ENCODE data around the gene PABPC5. TPM values are rescaled to one million over a fixed set of nuclear protein-coding genes. Genes with fewer than 3 reads are reported as not detected.

PABPC5 gene
- not detected in 2 replicates for total RNA-seq (2022)
- Bru-seq, nascent RNA, result not detected
- percentile 13 among the genes with signal in this experiment for BruChase-seq, experiment 1, labeled RNA remaining after a 2-hour chase
- not detected for BruChase-seq, experiment 2, labeled RNA remaining after a 6-hour chase
- long read RNA-seq, result 0 reads

DNA sequence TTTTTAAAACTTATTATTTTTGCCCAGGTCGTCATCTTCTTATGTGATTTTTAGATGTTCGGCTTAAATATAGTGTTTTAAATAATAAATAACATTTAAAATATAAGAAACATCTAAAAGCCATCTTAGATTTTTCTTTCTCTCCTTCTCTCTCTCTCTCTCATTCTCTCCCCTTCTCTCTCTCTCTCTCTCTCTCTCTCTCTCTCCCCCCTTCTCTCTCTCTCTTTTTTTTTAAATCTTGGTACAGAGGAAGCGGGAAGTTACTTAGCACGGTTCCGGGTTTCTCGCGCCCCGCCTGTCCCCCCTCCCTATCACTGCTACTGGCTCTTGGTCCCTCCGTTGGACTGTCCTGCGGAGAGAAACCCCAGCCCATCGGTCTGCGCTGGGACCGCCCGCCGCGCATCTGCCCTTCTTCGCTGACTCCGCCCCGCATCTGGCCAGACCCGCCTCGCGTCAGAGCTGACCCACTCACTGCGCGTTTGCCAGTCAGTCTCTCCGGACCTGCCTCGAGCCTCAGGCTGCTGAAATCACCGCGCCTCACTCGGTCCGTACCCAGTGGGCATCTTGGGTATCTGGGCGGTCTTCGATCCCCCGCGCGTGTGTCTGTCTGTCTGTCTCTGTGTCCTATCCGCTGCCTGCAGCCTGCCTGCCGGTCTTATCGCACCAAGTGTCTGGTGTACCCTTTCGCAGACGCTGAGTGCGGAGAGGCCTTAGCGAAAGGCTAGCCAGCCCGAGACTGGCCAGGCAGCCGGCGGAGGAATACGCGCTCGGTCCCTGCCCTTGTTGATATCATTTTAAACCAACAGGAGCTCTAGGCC, at the start of gene PABPC5:
Gene PABPC5, plus strand, starts transcription at position 489 of the 818 bp plus-strand sequence. CDS start 739 bp downstream, outside the sequence.
- Mint-ChIP-seq H3K36me3 (ENCODE audit: insufficient read depth, unreplicated experiment) (no peaks in the 10 kb centered on the region), H3K4me3 (ENCODE audit: unreplicated experiment) (no peak within 1 kb of the TSS), H3K9me3 (ENCODE audit: unreplicated experiment) (no peaks in the 10 kb centered on the region), H3K27ac (ENCODE audit: unreplicated experiment) (no peak within 1 kb of the TSS), H3K27me3 (ENCODE audit: insufficient read depth, unreplicated experiment) (peaks cover 2% of the 10 kb centered on the region), H3K4me1 (ENCODE audit: low read depth, unreplicated experiment) (no peaks in the 10 kb centered on the region)
- Histone ChIP-seq H3K4me3 (ENCODE audit: low read depth, low read length) (no peak within 1 kb of the TSS), H3K9me3 (no peaks in the 10 kb centered on the region), H3K4me1 (no peaks in the 10 kb centered on the region), H3K36me3 (ENCODE audit: control insufficient read depth, insufficient read depth, low read length) (no peaks in the 10 kb centered on the region), H3K27me3 (replicated peaks; ENCODE audit: control insufficient read depth, insufficient read depth, low read length) (no peaks in the 10 kb centered on the region)
- intact Hi-C loops (cut with micrococcal nuclease; ENCODE audit: unreplicated experiment), result no loop called here
- ChIA-PET POLR2A (no interaction called here), CTCF (no interaction called here)
- no peak for DNase-seq
- BruUV-seq (replicated peaks), result no TSS peak
- no peak for TF ChIP-seq CTCF (IDR thresholded peaks at IDR 0.05; ENCODE audit: insufficient read depth in 1 of 2, low read depth in 1 of 2, low read length in 1 of 2, severe bottlenecking in 1 of 2, unreplicated experiment in 1 of 2)

GRCh38 chrX:91389026-91389425, 45.6 kb upstream of the PABPC5 start:
- no peak for TF ChIP-seq CTCF (IDR thresholded peaks at IDR 0.05; ENCODE audit: insufficient read depth in 1 of 2, low read depth in 1 of 2, low read length in 1 of 2, severe bottlenecking in 1 of 2, unreplicated experiment in 1 of 2)
- Mint-ChIP-seq H3K36me3 (ENCODE audit: insufficient read depth, unreplicated experiment) (no peaks in the 10 kb centered on the region), H3K4me3 (ENCODE audit: unreplicated experiment) (no peak overlapping the region), H3K9me3 (ENCODE audit: unreplicated experiment) (no peaks in the 10 kb centered on the region), H3K27me3 (ENCODE audit: insufficient read depth, unreplicated experiment) (no peaks in the 10 kb centered on the region), H3K4me1 (ENCODE audit: low read depth, unreplicated experiment) (no peaks in the 10 kb centered on the region), H3K27ac (ENCODE audit: unreplicated experiment) (no peak overlapping the region)
- no peaks in the 10 kb centered on the region for H3K27me3 ChIP-seq (replicated peaks; ENCODE audit: control insufficient read depth, insufficient read depth, low read length)
- no TSS peak for BruUV-seq (replicated peaks)
- intact Hi-C loops (cut with micrococcal nuclease; ENCODE audit: unreplicated experiment), result no loop called here
- ChIA-PET POLR2A (no interaction called here), CTCF (no interaction called here)
- H3K4me3 ChIP-seq (ENCODE audit: low read depth, low read length), result no peak overlapping the region
- no peak for DNase-seq
- H3K36me3 ChIP-seq (ENCODE audit: control insufficient read depth, insufficient read depth, low read length), result no peaks in the 10 kb centered on the region
- no peaks in the 10 kb centered on the region for H3K4me1 ChIP-seq
- H3K9me3 ChIP-seq, result no peaks in the 10 kb centered on the region

DNA sequence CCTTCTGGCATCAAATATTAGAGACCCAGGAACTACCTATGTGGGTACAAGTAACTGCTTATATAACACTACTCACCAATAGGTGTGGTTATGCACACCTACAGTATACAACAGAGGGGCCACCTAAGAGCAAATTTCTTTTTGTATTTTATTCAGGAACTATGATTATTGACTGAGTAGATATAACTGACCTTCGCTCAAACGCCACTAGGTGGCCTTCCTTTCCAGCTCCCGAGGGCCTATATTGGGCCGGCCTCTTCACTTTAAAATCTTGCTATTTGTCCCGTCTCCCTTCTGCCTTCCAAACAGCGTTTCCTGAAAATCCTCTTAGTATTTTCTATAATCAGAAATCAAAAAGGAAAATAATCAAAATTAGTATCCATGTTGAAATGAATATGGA, 19.9 kb upstream of the PABPC5 start:
- no peak for DNase-seq
- TF ChIP-seq CTCF (IDR thresholded peaks at IDR 0.05; ENCODE audit: insufficient read depth in 1 of 2, low read depth in 1 of 2, low read length in 1 of 2, severe bottlenecking in 1 of 2, unreplicated experiment in 1 of 2), result peak in 1 of 2 experiments; percentile 10
- Histone ChIP-seq H3K9me3 (no peaks in the 10 kb centered on the region), H3K4me3 (ENCODE audit: low read depth, low read length) (no peak overlapping the region), H3K4me1 (no peaks in the 10 kb centered on the region), H3K36me3 (ENCODE audit: control insufficient read depth, insufficient read depth, low read length) (no peaks in the 10 kb centered on the region), H3K27me3 (replicated peaks; ENCODE audit: control insufficient read depth, insufficient read depth, low read length) (no peaks in the 10 kb centered on the region)
- Mint-ChIP-seq H3K9me3 (ENCODE audit: unreplicated experiment) (no peaks in the 10 kb centered on the region), H3K4me1 (ENCODE audit: low read depth, unreplicated experiment) (no peaks in the 10 kb centered on the region), H3K36me3 (ENCODE audit: insufficient read depth, unreplicated experiment) (no peaks in the 10 kb centered on the region), H3K4me3 (ENCODE audit: unreplicated experiment) (no peak overlapping the region), H3K27ac (ENCODE audit: unreplicated experiment) (no peak overlapping the region), H3K27me3 (ENCODE audit: insufficient read depth, unreplicated experiment) (no peaks in the 10 kb centered on the region)
- intact Hi-C loops (cut with micrococcal nuclease; ENCODE audit: unreplicated experiment), result no loop called here
- no TSS peak for BruUV-seq (replicated peaks)
- CTCF ChIA-PET, result no interaction called here
- POLR2A ChIA-PET, result no interaction called here
